HEK293 (cell line): ENCODE measurements around the gene DUS1L.
A peak's percentile ranks its signal among the peaks of the same experiment; 100 is the strongest.

Experiments
- FEZF1 ChIP-seq: fragments of 450-650 bp; formaldehyde crosslinking; IDR thresholded peaks from 2 replicates; pipeline ENCODE4 v1.5.1; 2016; ENCODE audit warnings: missing biosample characterization, missing genetic modification characterization
- GFI1B ChIP-seq: fragments of 450-650 bp; formaldehyde crosslinking; IDR thresholded peaks from 2 replicates; pipeline ENCODE4 v1.5.1; 2016; ENCODE audit warnings: missing biosample characterization, missing genetic modification characterization
- KLF10 ChIP-seq: fragments of 450-650 bp; IDR thresholded peaks from 2 replicates; pipeline ENCODE4 v1.5.1; 2018; ENCODE audit warnings: missing biosample characterization, mild to moderate bottlenecking, missing genetic modification characterization
- KLF17 ChIP-seq: fragments of 450-650 bp; formaldehyde crosslinking; IDR thresholded peaks from 2 replicates; pipeline ENCODE4 v1.5.1; 2016; ENCODE audit warnings: missing biosample characterization, missing genetic modification characterization
- MZF1 ChIP-seq: fragments of 450-650 bp; formaldehyde crosslinking; IDR thresholded peaks from 2 replicates; pipeline ENCODE4 v1.5.1; 2017; ENCODE audit warnings: missing biosample characterization, missing genetic modification characterization, borderline replicate concordance
- PATZ1 ChIP-seq: fragments of 450-650 bp; formaldehyde crosslinking; IDR thresholded peaks from 2 replicates; pipeline ENCODE4 v1.5.1; 2016; ENCODE audit warnings: missing biosample characterization, missing genetic modification characterization
- SALL2 ChIP-seq: fragments of 450-650 bp; formaldehyde crosslinking; IDR thresholded peaks from 2 replicates; pipeline ENCODE4 v1.5.0; 2017; ENCODE audit warnings: missing biosample characterization, mild to moderate bottlenecking, missing genetic modification characterization, borderline replicate concordance
- SP3 ChIP-seq: fragments of 450-650 bp; formaldehyde crosslinking; IDR thresholded peaks from 2 replicates; pipeline ENCODE4 v1.5.1; 2016; ENCODE audit warnings: missing biosample characterization, missing genetic modification characterization
- ZBTB20 ChIP-seq: fragments of 450-650 bp; formaldehyde crosslinking; IDR thresholded peaks from 2 replicates; pipeline ENCODE4 v1.5.1; 2016; ENCODE audit warnings: missing biosample characterization, missing genetic modification characterization
- ZBTB8A ChIP-seq: fragments of 450-650 bp; formaldehyde crosslinking; IDR thresholded peaks from 2 replicates; pipeline ENCODE4 v1.5.1; 2016; ENCODE audit warnings: missing biosample characterization, missing genetic modification characterization
- ZEB2 ChIP-seq: fragments of 450-650 bp; formaldehyde crosslinking; IDR thresholded peaks from 2 replicates; pipeline ENCODE4 v1.5.1; 2016; ENCODE audit warnings: missing biosample characterization, missing genetic modification characterization
- ZNF561 ChIP-seq: fragments of 450-650 bp; IDR thresholded peaks from 2 replicates; pipeline ENCODE4 v1.5.1; 2018; ENCODE audit warnings: missing biosample characterization, missing genetic modification characterization, borderline replicate concordance
- ZNF629 ChIP-seq: fragments of 450-650 bp; formaldehyde crosslinking; IDR thresholded peaks from 2 replicates; pipeline ENCODE4 v1.5.1; 2017; ENCODE audit warnings: missing biosample characterization, missing genetic modification characterization
- TF ChIP-seq, protein P1 (sequence below): fragments of 450-650 bp; formaldehyde crosslinking; IDR thresholded peaks from 2 replicates; pipeline ENCODE4 v1.5.1; 2016; ENCODE audit warnings: missing biosample characterization, missing genetic modification characterization
- TF ChIP-seq, protein P2 (sequence below): fragments of 450-650 bp; formaldehyde crosslinking; optimal IDR thresholded peaks from 2 replicates; pipeline ENCODE3; 2016; ENCODE audit warnings: missing biosample characterization, mild to moderate bottlenecking, missing genetic modification characterization
- TF ChIP-seq, protein P3 (sequence below): fragments of 450-650 bp; formaldehyde crosslinking; IDR thresholded peaks from 2 replicates; pipeline ENCODE4 v1.5.1; 2016; ENCODE audit warnings: missing biosample characterization, missing genetic modification characterization

Gene DUS1L

DNA sequence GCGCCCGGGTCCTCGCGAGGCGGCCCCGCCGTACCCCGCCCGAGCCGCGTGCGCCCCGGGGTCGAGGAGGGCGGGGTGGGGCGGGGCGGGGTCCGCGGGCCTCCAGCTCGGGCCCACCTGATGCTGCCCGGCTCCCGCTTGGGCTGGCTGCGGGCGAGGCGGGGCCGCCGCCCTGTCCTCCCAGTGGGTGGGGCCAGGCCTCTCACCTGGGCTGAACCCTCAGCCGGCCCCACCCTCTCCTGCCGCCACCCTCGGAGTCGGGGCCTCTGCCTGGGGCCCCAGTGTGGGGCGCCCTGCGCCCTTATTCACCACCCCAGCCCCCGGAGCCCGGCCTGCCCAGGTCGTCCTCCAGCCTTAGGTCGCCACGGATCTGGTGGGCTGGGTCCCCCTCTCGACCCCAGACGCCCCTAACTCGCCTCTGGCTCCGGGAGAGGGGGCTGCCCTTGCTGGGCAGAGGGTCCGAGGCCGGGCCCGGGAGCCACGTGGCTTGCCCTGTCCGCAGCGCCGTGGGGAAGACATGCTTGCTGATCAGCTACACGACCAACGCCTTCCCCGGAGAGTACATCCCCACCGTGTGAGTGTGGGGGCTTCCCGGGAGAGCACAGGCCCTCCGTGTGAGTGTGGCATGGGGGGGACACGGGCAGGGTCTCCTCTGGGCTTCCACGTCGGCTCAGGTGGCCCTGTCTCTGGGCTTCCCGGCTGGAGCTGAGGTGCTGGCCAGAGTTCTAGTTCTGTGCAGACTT lies 33.5 kb downstream of the DUS1L start (continued):
- TF ChIP-seq, protein P1, sequence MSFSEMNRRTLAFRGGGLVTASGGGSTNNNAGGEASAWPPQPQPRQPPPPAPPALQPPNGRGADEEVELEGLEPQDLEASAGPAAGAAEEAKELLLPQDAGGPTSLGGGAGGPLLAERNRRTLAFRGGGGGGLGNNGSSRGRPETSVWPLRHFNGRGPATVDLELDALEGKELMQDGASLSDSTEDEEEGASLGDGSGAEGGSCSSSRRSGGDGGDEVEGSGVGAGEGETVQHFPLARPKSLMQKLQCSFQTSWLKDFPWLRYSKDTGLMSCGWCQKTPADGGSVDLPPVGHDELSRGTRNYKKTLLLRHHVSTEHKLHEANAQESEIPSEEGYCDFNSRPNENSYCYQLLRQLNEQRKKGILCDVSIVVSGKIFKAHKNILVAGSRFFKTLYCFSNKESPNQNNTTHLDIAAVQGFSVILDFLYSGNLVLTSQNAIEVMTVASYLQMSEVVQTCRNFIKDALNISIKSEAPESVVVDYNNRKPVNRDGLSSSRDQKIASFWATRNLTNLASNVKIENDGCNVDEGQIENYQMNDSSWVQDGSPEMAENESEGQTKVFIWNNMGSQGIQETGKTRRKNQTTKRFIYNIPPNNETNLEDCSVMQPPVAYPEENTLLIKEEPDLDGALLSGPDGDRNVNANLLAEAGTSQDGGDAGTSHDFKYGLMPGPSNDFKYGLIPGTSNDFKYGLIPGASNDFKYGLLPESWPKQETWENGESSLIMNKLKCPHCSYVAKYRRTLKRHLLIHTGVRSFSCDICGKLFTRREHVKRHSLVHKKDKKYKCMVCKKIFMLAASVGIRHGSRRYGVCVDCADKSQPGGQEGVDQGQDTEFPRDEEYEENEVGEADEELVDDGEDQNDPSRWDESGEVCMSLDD (tag by site-specific recombination): peak; percentile 80
- no peak for TF ChIP-seq ZNF629 (tag by site-specific recombination)
- peak; percentile 84 for TF ChIP-seq SP3 (tag by site-specific recombination)
- TF ChIP-seq ZEB2 (tag by site-specific recombination): peak; percentile 43; the same call in 1 of the 2 replicates
- TF ChIP-seq GFI1B: no peak
- no peak for TF ChIP-seq FEZF1 (tag by site-specific recombination)
- TF ChIP-seq KLF17 (tag by site-specific recombination): peak; percentile 67; the same call in 1 of the 2 replicates
- no peak for TF ChIP-seq SALL2 (tag by site-specific recombination)
- peak; percentile 57 for TF ChIP-seq PATZ1 (tag by site-specific recombination)
- TF ChIP-seq ZNF561 (tag by site-specific recombination): peak; percentile 62; the same call in 1 of the 2 replicates
- peak; percentile 56; the same call in 1 of the 2 replicates for TF ChIP-seq ZBTB20 (tag by site-specific recombination)
- TF ChIP-seq ZBTB8A (tag by site-specific recombination): peak; percentile 96
- TF ChIP-seq, protein P2, sequence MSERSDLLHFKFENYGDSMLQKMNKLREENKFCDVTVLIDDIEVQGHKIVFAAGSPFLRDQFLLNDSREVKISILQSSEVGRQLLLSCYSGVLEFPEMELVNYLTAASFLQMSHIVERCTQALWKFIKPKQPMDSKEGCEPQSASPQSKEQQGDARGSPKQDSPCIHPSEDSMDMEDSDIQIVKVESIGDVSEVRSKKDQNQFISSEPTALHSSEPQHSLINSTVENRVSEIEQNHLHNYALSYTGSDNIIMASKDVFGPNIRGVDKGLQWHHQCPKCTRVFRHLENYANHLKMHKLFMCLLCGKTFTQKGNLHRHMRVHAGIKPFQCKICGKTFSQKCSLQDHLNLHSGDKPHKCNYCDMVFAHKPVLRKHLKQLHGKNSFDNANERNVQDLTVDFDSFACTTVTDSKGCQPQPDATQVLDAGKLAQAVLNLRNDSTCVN: peak; percentile 39
- TF ChIP-seq, protein P3, sequence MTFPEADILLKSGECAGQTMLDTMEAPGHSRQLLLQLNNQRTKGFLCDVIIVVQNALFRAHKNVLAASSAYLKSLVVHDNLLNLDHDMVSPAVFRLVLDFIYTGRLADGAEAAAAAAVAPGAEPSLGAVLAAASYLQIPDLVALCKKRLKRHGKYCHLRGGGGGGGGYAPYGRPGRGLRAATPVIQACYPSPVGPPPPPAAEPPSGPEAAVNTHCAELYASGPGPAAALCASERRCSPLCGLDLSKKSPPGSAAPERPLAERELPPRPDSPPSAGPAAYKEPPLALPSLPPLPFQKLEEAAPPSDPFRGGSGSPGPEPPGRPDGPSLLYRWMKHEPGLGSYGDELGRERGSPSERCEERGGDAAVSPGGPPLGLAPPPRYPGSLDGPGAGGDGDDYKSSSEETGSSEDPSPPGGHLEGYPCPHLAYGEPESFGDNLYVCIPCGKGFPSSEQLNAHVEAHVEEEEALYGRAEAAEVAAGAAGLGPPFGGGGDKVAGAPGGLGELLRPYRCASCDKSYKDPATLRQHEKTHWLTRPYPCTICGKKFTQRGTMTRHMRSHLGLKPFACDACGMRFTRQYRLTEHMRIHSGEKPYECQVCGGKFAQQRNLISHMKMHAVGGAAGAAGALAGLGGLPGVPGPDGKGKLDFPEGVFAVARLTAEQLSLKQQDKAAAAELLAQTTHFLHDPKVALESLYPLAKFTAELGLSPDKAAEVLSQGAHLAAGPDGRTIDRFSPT (tag by site-specific recombination): 0 out of 2 replicates have a peak, but pooled peaks have one; percentile 16
- peak; percentile 72; the same call in 1 of the 2 replicates for TF ChIP-seq KLF10 (tag by site-specific recombination)
- TF ChIP-seq MZF1 (tag by site-specific recombination): no peak
- TF ChIP-seq, all 188 proteins: peak for 27
